ENCODE measurements around the gene GEMIN4. TPM values are rescaled to one million over a fixed set of nuclear protein-coding genes. Genes with fewer than 3 reads are reported as not detected.

Gene GEMIN4
- total and polyA plus RNA-seq, 10 of the 15 experiments (the other 5 are each of a cell fraction or from before 2014, with no cell fraction given) = 2.4 to 55.6 (median 34.5) TPM

DNA sequence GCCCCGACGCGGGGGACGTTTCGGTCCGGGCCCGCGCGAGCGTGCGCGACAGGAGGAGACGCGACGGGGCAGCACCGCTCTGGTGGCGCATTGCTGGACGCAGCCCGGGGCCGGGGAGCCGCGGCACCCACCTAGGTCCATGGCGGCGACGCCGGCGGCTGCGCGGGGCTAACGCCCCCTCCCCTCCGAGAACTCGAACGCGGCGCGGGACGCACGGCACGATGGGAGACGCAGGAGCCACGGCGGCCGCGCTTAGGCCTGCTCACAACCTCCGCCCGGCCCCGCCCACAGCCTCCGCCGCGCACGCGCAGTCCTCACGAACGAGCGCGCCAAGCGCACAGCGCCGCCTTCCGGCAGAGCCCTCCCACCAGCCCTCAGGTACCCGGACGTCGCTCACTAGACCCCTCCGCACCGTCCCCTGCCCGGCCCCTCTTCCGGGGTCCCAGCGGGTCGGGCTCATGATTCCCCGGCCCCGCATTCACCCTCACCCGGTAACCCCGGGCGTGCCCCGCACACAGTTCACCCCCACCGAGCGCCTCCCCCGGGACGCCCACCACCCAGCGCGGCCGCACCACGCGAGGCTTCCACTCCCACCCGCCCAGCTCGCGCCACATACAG is at the start of gene GEMIN4 (continued):
- TF ChIP-seq MXI1 (IDR thresholded peaks at IDR 0.05; ENCODE audit: low read depth, low read length) (no peak; the same call in 1 of the 2 replicates), RAD21 (IDR thresholded peaks at IDR 0.05; ENCODE audit: insufficient read depth, low read depth, low read length) (peak; percentile 40), MTA3 (IDR thresholded peaks at IDR 0.05; ENCODE audit: borderline replicate concordance, low read length) (no peak), BACH1 (IDR thresholded peaks at IDR 0.05; ENCODE audit: borderline replicate concordance) (peak; percentile 83), RUNX3 (IDR thresholded peaks at IDR 0.05; ENCODE audit: low read length) (0 out of 2 replicates have a peak, but pooled peaks have one; percentile 35), ZNF217 (IDR thresholded peaks at IDR 0.05) (no peak), USF1 (IDR thresholded peaks at IDR 0.05; ENCODE audit: borderline replicate concordance, extremely low read length, insufficient read depth, low read depth, low read length) (no peak), SP1 (IDR thresholded peaks at IDR 0.05; ENCODE audit: low read depth, low read length) (peak; percentile 38), NFXL1 (IDR thresholded peaks at IDR 0.05; ENCODE audit: borderline replicate concordance) (peak; percentile 47; the same call in 1 of the 2 replicates), GATAD2B (conservative IDR thresholded peaks at IDR 0.05; ENCODE audit: low read depth) (peak; percentile 76), POLR2AphosphoS2 (IDR thresholded peaks at IDR 0.05; ENCODE audit: low read depth, low read length) (peak; percentile 75; the same call in 1 of the 2 replicates), FOXK2 (IDR thresholded peaks at IDR 0.05) (no peak), TBL1XR1 (IDR thresholded peaks at IDR 0.05; ENCODE audit: low read depth, low read length) (no peak), ZNF622 (IDR thresholded peaks at IDR 0.05) (no peak), POU2F2 (IDR thresholded peaks at IDR 0.05; ENCODE audit: borderline replicate concordance, low read depth, low read length) (0 out of 3 replicates have a peak, but pooled peaks have one; percentile 56), CBFB (IDR thresholded peaks at IDR 0.05; ENCODE audit: low read depth) (no peak)
- TF ChIP-seq, protein P1, sequence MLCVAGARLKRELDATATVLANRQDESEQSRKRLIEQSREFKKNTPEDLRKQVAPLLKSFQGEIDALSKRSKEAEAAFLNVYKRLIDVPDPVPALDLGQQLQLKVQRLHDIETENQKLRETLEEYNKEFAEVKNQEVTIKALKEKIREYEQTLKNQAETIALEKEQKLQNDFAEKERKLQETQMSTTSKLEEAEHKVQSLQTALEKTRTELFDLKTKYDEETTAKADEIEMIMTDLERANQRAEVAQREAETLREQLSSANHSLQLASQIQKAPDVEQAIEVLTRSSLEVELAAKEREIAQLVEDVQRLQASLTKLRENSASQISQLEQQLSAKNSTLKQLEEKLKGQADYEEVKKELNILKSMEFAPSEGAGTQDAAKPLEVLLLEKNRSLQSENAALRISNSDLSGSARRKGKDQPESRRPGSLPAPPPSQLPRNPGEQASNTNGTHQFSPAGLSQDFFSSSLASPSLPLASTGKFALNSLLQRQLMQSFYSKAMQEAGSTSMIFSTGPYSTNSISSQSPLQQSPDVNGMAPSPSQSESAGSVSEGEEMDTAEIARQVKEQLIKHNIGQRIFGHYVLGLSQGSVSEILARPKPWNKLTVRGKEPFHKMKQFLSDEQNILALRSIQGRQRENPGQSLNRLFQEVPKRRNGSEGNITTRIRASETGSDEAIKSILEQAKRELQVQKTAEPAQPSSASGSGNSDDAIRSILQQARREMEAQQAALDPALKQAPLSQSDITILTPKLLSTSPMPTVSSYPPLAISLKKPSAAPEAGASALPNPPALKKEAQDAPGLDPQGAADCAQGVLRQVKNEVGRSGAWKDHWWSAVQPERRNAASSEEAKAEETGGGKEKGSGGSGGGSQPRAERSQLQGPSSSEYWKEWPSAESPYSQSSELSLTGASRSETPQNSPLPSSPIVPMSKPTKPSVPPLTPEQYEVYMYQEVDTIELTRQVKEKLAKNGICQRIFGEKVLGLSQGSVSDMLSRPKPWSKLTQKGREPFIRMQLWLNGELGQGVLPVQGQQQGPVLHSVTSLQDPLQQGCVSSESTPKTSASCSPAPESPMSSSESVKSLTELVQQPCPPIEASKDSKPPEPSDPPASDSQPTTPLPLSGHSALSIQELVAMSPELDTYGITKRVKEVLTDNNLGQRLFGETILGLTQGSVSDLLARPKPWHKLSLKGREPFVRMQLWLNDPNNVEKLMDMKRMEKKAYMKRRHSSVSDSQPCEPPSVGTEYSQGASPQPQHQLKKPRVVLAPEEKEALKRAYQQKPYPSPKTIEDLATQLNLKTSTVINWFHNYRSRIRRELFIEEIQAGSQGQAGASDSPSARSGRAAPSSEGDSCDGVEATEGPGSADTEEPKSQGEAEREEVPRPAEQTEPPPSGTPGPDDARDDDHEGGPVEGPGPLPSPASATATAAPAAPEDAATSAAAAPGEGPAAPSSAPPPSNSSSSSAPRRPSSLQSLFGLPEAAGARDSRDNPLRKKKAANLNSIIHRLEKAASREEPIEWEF (IDR thresholded peaks at IDR 0.05; ENCODE audit: insufficient replicate concordance, low read depth, low read length) = no peak
- TF ChIP-seq, protein P2, sequence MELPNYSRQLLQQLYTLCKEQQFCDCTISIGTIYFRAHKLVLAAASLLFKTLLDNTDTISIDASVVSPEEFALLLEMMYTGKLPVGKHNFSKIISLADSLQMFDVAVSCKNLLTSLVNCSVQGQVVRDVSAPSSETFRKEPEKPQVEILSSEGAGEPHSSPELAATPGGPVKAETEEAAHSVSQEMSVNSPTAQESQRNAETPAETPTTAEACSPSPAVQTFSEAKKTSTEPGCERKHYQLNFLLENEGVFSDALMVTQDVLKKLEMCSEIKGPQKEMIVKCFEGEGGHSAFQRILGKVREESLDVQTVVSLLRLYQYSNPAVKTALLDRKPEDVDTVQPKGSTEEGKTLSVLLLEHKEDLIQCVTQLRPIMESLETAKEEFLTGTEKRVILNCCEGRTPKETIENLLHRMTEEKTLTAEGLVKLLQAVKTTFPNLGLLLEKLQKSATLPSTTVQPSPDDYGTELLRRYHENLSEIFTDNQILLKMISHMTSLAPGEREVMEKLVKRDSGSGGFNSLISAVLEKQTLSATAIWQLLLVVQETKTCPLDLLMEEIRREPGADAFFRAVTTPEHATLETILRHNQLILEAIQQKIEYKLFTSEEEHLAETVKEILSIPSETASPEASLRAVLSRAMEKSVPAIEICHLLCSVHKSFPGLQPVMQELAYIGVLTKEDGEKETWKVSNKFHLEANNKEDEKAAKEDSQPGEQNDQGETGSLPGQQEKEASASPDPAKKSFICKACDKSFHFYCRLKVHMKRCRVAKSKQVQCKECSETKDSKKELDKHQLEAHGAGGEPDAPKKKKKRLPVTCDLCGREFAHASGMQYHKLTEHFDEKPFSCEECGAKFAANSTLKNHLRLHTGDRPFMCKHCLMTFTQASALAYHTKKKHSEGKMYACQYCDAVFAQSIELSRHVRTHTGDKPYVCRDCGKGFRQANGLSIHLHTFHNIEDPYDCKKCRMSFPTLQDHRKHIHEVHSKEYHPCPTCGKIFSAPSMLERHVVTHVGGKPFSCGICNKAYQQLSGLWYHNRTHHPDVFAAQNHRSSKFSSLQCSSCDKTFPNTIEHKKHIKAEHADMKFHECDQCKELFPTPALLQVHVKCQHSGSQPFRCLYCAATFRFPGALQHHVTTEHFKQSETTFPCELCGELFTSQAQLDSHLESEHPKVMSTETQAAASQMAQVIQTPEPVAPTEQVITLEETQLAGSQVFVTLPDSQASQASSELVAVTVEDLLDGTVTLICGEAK (IDR thresholded peaks at IDR 0.05; ENCODE audit: borderline replicate concordance) = no peak
- TF ChIP-seq, protein P3, sequence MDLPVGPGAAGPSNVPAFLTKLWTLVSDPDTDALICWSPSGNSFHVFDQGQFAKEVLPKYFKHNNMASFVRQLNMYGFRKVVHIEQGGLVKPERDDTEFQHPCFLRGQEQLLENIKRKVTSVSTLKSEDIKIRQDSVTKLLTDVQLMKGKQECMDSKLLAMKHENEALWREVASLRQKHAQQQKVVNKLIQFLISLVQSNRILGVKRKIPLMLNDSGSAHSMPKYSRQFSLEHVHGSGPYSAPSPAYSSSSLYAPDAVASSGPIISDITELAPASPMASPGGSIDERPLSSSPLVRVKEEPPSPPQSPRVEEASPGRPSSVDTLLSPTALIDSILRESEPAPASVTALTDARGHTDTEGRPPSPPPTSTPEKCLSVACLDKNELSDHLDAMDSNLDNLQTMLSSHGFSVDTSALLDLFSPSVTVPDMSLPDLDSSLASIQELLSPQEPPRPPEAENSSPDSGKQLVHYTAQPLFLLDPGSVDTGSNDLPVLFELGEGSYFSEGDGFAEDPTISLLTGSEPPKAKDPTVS (IDR thresholded peaks at IDR 0.05; ENCODE audit: low read depth, low read length) = no peak
